Naive thymus-derived CD8-positive, alpha-beta T cell (primary cell): ENCODE data around the gene CEP120. TPM values are rescaled to one million over a fixed set of nuclear protein-coding genes. Genes with fewer than 3 reads are reported as not detected.
A peak's percentile ranks its signal among the peaks of the same experiment; 100 is the strongest.
"Not testable (repeated sequence)": the region's sequence is repeated elsewhere in the genome, so short reads cannot be mapped to it uniquely, and the experiment has no call there.

Source experiments
- ATAC-seq, 2 donors: fragments of 150-1000 bp; cut with Tn5 transposase in 1 of 2; sonication (Bioruptor Pico), chemical (Tn5 transposase) in 1 of 2; 1 replicate in 1 of 2; 2 replicates in 1 of 2; pipeline ENCODE4 v1.10.0; 2021; ENCODE audit warnings: mild to moderate bottlenecking in 2 of 2, moderate library complexity in 2 of 2
- POLR2A ChIA-PET: fragments of 350-600 bp; sonication (Branson Sonifier 250); formaldehyde crosslinking; loops from one replicate; lab custom pipeline; 2021; ENCODE audit warnings: antibody characterized with exemption; lab: Charles Lee
- DNase-seq, 10 donors: peaks; one replicate each; pipeline versions ENCODE4 v3.0.0 to v3.0.0-alpha.2; 2020 to 2022
- H3K27ac Mint-ChIP-seq, 10 donors: one replicate each; pipeline ENCODE4 v1.8.0; 2020 to 2022; ENCODE audit warnings: mild to moderate bottlenecking in 10 of 10, mixed read lengths in 10 of 10, moderate library complexity in 4 of 10, inconsistent platforms in 1 of 10
- H3K27me3 Mint-ChIP-seq, 5 donors: one replicate each; pipeline ENCODE4 v1.8.0; 2021 to 2022; ENCODE audit warnings: mixed read lengths in 5 of 5
- H3K36me3 Mint-ChIP-seq, 3 donors: one replicate each; pipeline ENCODE4 v1.8.0; 2020 to 2022; ENCODE audit warnings: mixed read lengths in 3 of 3, mild to moderate bottlenecking in 2 of 3, inconsistent platforms in 1 of 3
- H3K4me1 Mint-ChIP-seq, 4 donors: one replicate each; pipeline ENCODE4 v1.8.0; 2021 to 2022; ENCODE audit warnings: mixed read lengths in 4 of 4
- H3K4me3 Mint-ChIP-seq, 10 donors: one replicate each; pipeline ENCODE4 v1.8.0; 2020 to 2022; ENCODE audit warnings: mild to moderate bottlenecking in 10 of 10, mixed read lengths in 10 of 10, moderate library complexity in 6 of 10, inconsistent platforms in 1 of 10
- H3K9me3 Mint-ChIP-seq, 9 donors: one replicate each; pipeline ENCODE4 v1.8.0; 2020 to 2022; ENCODE audit warnings: mixed read lengths in 9 of 9, mild to moderate bottlenecking in 3 of 9, inconsistent platforms in 1 of 9, moderate library complexity in 1 of 9
- polyA plus RNA-seq, 3 donors: library from polyadenylated mRNA; unstranded; fragments of 300-500 nt; fragmentation: Illumina TruSeq; gene quantifications; one replicate each; pipeline ENCODE4 v1.2.3, GENCODE V29; 2021
- total RNA-seq, 8 experiments: library from RNA in 2 of 8; stranded (reverse) in 2 of 8; gene quantifications; one replicate each; pipeline ENCODE4 v1.2.3 and lab custom pipeline; 2021 to 2026

The CEP120 gene
- total and polyA plus RNA-seq, 5 experiments from 2014 or later: 13.8 to 70.6 (median 25.9) TPM

GRCh38 chr5:123433596-123433995 lies 10.4 kb upstream of the CEP120 start:
- Mint-ChIP-seq H3K4me1 (no peaks in the 10 kb centered on the region), H3K27ac (no peak overlapping the region), H3K36me3 (no peaks in the 10 kb centered on the region), H3K27me3 (peaks cover 2 to 10% (median 4%) of the 10 kb centered on the region in 5 donors), H3K9me3 (no peaks in the 10 kb centered on the region), H3K4me3 (no peak overlapping the region)
- ATAC-seq (no peak), DNase-seq (no peak)
- POLR2A ChIA-PET: no interaction called here

GRCh38 chr5:123430441-123430840 lies 7.2 kb upstream of the CEP120 start:
- H3K27me3 Mint-ChIP-seq, H3K4me3 Mint-ChIP-seq, DNase-seq, H3K4me1 Mint-ChIP-seq, H3K27ac Mint-ChIP-seq, H3K9me3 Mint-ChIP-seq, H3K36me3 Mint-ChIP-seq, POLR2A ChIA-PET, ATAC-seq: not testable (repeated sequence)

- ATAC-seq: no peak
- no peak overlapping the region for H3K4me3 Mint-ChIP-seq
Measured at GRCh38 chr5:123429993-123430392, 6.8 kb upstream of the CEP120 start.

DNA sequence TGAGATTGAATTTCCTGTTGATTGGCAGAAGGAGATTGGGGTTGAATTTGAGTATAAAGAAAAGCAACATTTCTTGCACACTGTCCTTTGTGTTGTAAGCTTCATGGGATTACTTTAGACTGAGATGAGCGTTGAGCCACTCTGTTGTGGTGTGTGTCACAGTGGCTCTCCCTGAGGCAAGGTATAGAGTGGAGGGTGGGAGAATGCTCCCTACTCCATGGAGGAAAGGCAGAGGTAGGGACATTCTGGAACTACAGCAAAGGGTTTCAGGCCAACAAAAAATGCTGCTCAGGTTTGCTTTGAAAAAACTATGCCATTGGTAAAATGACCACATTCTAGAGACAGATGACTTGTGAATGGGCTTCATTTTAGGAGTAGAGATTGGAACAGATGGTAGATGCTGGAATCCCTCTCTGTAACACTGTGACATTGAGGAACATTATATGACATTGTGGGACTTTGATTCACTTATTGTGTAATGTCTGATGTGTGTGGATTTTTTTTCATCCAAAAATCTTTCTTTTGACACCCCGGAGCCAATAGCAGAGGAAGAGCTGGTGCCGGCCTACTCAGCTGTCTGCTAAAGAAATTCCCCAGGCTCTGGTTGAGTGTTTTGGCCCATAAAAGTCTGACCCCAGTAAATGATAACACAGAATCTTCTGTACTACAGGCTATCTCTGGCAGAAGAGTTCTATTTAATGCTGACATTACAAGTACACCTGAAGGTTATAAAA lies 6.2 kb upstream of the CEP120 start:
- Mint-ChIP-seq H3K4me1 (peaks cover 2 to 7% (median 5%) of the 10 kb centered on the region in 4 donors), H3K4me3 (no peak overlapping the region)
- ATAC-seq: no peak

More at GRCh38 chr5:123429993-123430392, 6.8 kb upstream of the CEP120 start:
- peaks cover 0 to 10% (median 4%) of the 10 kb centered on the region in 5 donors for H3K27me3 Mint-ChIP-seq
- H3K4me1 Mint-ChIP-seq: peaks cover 0 to 4% (median 3%) of the 10 kb centered on the region in 4 donors
- no peak overlapping the region for H3K27ac Mint-ChIP-seq
- POLR2A ChIA-PET: no interaction called here
- no peaks in the 10 kb centered on the region for H3K36me3 Mint-ChIP-seq
- no peaks in the 10 kb centered on the region for H3K9me3 Mint-ChIP-seq
- DNase-seq: no peak

DNA sequence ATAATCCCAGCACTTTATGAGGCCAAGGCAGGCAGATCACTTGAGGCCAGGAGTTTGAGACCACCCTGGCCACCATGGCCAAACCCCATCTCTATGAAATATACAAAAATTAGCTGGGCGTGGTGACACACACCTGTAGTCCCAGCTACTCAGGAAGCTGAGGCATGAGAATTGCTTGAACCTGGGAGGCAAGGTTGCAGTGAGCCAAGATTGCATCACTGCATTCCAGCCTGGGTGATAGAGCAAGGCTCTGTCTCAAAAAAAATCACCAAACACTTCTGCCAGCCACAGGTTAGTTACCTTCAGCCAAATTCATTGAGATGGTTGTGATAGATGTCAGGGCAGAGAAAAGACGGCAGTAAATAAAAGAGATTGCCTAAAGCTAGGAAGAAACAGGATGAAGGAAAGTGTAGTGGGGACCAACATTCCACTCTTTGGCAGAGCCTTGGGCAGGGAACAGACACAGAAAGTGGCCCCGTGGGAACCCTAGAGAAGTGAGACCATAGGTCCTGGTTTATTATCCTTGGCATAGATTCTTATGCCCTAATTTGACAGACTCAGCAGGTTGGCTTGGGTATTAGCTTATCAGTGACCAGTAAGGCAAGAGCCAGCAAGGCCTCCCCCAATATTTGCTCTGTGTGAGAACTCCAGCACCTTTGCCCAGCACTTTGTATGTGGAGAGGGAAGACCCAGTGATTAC lies 5.5 kb upstream of the CEP120 start:
- no peak overlapping the region for H3K4me3 Mint-ChIP-seq
- H3K9me3 Mint-ChIP-seq: peaks cover 0 to 3% (median 0%) of the 10 kb centered on the region in 9 donors
- no peaks in the 10 kb centered on the region for H3K36me3 Mint-ChIP-seq
- no peak for ATAC-seq
- peaks cover 0 to 10% (median 3%) of the 10 kb centered on the region in 5 donors for H3K27me3 Mint-ChIP-seq
- POLR2A ChIA-PET: interaction anchor here (0.6 kb wide), 1 partner anchor 81 kb away, joined by 3 read pairs; no protein-coding TSS in a partner anchor
- peak overlapping the region in 3 of 10 donors; percentile 9 to 38 (median 36) for H3K27ac Mint-ChIP-seq
- H3K4me1 Mint-ChIP-seq: peaks cover 8 to 14% (median 11%) of the 10 kb centered on the region in 4 donors
- DNase-seq: no peak

More for the DNA sequence above, 6.2 kb upstream of the CEP120 start:
- peak overlapping the region in 1 of 10 donors; percentile 36 for H3K27ac Mint-ChIP-seq
- no peaks in the 10 kb centered on the region for H3K36me3 Mint-ChIP-seq
- peaks cover 0 to 1% (median 0%) of the 10 kb centered on the region in 9 donors for H3K9me3 Mint-ChIP-seq
- peaks cover 0 to 10% (median 3%) of the 10 kb centered on the region in 5 donors for H3K27me3 Mint-ChIP-seq
- no peak for DNase-seq
- POLR2A ChIA-PET: no interaction called here

DNA sequence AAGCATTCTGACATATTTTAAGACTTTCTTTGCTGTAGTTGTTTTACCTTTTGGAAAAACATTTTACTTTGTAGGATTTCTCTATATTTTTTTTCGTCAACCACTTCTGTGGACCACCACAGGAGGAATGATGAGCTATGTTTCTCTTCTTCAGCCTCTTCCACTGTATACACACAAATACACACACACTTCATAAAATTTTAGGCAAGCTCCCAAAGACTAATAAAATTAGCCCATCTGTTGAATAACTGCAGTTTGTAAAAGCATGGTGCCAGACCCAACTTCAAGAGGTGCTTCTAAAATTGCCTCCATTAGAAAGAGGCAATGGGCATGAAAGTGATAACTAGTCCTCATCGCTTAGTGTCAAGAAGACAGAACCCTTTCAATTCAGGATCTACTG lies 4.1 kb upstream of the CEP120 start:
- H3K27ac Mint-ChIP-seq: no peak overlapping the region
- H3K27me3 Mint-ChIP-seq: peaks cover 0 to 9% (median 1%) of the 10 kb centered on the region in 5 donors
- ATAC-seq (no peak), DNase-seq (no peak)
- H3K9me3 Mint-ChIP-seq: peaks cover 0 to 3% (median 0%) of the 10 kb centered on the region in 9 donors
- no peaks in the 10 kb centered on the region for H3K36me3 Mint-ChIP-seq
- H3K4me3 Mint-ChIP-seq: no peak overlapping the region
- POLR2A ChIA-PET: interaction anchor here (0.9 kb wide), 1 partner anchor 11 kb away, joined by 3 read pairs; no protein-coding TSS in a partner anchor
- H3K4me1 Mint-ChIP-seq: peaks cover 8 to 14% (median 12%) of the 10 kb centered on the region in 4 donors

DNA sequence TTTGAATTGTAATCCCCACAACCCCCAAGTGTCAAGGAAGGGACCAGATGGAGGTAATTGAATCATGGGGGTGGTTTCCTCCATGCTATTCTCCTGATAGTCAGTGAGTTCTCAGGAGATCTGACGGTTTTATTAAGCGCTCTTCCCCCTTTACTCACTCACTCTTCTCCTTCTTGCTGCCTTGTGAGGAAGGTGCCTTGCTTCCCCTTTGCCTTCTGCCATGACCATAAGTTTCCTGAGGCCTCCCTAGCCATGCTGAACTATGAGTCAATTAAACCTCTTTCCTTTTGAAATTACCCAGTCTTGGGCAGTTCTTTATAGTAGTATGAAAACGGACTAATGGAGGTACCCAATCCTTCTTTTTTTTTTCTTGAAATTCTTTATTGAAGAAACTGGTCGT lies 2.2 kb upstream of the CEP120 start:
- POLR2A ChIA-PET: no interaction called here
- Mint-ChIP-seq H3K4me1 (peaks cover 9 to 15% (median 12%) of the 10 kb centered on the region in 4 donors), H3K27me3 (no peaks in the 10 kb centered on the region), H3K27ac (peak overlapping the region in 9 of 10 donors; percentile 52 to 94 (median 79)), H3K4me3 (peak overlapping the region in 6 of 10 donors; percentile 2 to 78 (median 54)), H3K36me3 (no peaks in the 10 kb centered on the region), H3K9me3 (peaks cover 0 to 3% (median 0%) of the 10 kb centered on the region in 9 donors)
- no peak for ATAC-seq
- no peak for DNase-seq

GRCh38 chr5:123422433-123423277 lies 548 bp downstream of the CEP120 start:
- DNase-seq (peak in 7 of 10 donors; percentile 4 to 63 (median 41)), ATAC-seq (peak; percentile 4 to 31)
- POLR2A ChIA-PET: interaction anchor here (0.7 to 2.6 kb wide), 18 partner anchors 9 to 1461 kb away, joined by 3 to 75 read pairs (median 4); partner anchors contain the start of genes CSNK1G3, SNX2 and SRFBP1
- Mint-ChIP-seq H3K36me3 (peaks cover 0 to 20% (median 7%) of the 10 kb centered on the region in 3 donors), H3K27me3 (no peaks in the 10 kb centered on the region), H3K4me3 (no peak overlapping the region), H3K4me1 (peaks cover 14 to 37% (median 19%) of the 10 kb centered on the region in 4 donors), H3K9me3 (peaks cover 0 to 3% (median 0%) of the 10 kb centered on the region in 9 donors), H3K27ac (peak overlapping the region in 2 of 10 donors; percentile 99 to 100)

DNA sequence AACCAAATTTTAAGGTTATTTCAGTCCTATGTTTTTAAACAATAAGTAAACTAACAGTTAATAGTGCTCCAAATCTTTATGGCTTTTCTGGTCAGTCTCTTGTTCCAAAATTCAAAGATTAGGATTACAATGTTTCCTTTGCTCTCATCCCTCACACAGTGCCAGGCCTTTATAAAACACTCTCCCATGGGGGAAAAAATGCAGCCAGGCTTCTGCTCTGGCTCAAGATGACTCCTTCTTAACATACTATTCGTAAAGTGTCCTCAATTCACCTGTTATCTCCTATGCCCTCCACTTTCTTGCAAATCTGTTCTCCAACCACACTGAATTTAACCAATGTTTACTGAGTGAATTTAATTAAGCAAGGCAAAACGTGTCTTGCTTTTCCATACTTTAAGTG lies 1.4 kb downstream of the CEP120 start:
- Mint-ChIP-seq H3K9me3 (peaks cover 0 to 3% (median 0%) of the 10 kb centered on the region in 9 donors), H3K4me1 (peaks cover 14 to 42% (median 22%) of the 10 kb centered on the region in 4 donors), H3K4me3 (no peak overlapping the region)

GRCh38 chr5:123414974-123415373 lies 8.2 kb downstream of the CEP120 start:
- Mint-ChIP-seq H3K36me3 (peaks cover 9 to 79% (median 43%) of the 10 kb centered on the region in 3 donors), H3K9me3 (no peaks in the 10 kb centered on the region), H3K27me3 (no peaks in the 10 kb centered on the region), H3K27ac (peak overlapping the region in 4 of 10 donors; percentile 1 to 73 (median 52)), H3K4me3 (no peak overlapping the region), H3K4me1 (peaks cover 21 to 49% (median 24%) of the 10 kb centered on the region in 4 donors)
- no peak for DNase-seq
- ATAC-seq: no peak
- POLR2A ChIA-PET: no interaction called here

More for the DNA sequence above, 1.4 kb downstream of the CEP120 start:
- ATAC-seq (no peak), DNase-seq (no peak)
- no peak overlapping the region for H3K27ac Mint-ChIP-seq
- no peaks in the 10 kb centered on the region for H3K27me3 Mint-ChIP-seq
- H3K36me3 Mint-ChIP-seq: peaks cover 0 to 26% (median 11%) of the 10 kb centered on the region in 3 donors
- POLR2A ChIA-PET: interaction anchor here (2.6 kb wide), 1 partner anchor 92 kb away, joined by 75 read pairs; the partner anchor contains the start of gene CSNK1G3

GRCh38 chr5:123412206-123412605 lies 11.0 kb downstream of the CEP120 start:
- Mint-ChIP-seq H3K4me1 (peaks cover 23 to 52% (median 39%) of the 10 kb centered on the region in 4 donors), H3K27ac (no peak overlapping the region), H3K27me3 (no peaks in the 10 kb centered on the region), H3K4me3 (no peak overlapping the region), H3K36me3 (peaks cover 9 to 86% (median 43%) of the 10 kb centered on the region in 3 donors), H3K9me3 (no peaks in the 10 kb centered on the region)
- POLR2A ChIA-PET: interaction anchor here (1.3 kb wide), 1 partner anchor 11 kb away, joined by 4 read pairs; no protein-coding TSS in a partner anchor
- ATAC-seq (no peak), DNase-seq (no peak)

DNA sequence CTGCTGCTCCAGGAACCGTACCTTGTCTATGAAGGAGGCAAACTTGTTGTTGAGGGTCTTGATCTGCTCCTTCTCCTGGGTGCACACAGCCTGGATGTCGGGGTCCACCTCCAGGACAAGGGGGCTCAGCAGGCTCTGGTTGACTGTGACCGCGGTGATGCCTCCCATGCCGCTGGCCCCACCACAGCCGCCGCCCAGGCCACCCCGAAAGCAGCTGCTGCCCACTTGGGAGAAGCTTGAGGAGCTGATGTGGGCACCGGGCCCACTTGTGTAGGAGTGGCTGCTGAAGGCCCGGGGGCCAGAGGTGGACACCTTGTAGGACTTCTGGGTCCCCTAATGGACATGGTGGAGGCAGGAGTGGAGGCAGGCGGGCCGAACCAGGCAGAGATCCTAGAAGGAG lies 21.2 kb downstream of the CEP120 start:
- POLR2A ChIA-PET, H3K4me3 Mint-ChIP-seq, H3K27me3 Mint-ChIP-seq, H3K9me3 Mint-ChIP-seq, ATAC-seq, DNase-seq: not testable (repeated sequence)
- Mint-ChIP-seq H3K4me1 (peaks cover 15 to 28% (median 21%) of the 10 kb centered on the region in 4 donors), H3K36me3 (peaks cover 32 to 96% (median 47%) of the 10 kb centered on the region in 3 donors), H3K27ac (peak overlapping the region in 1 of 10 donors; percentile 67)
